Endothelial cell of umbilical vein (primary cell): Measurements from ENCODE around the gene RORC. TPM values are rescaled to one million over a fixed set of nuclear protein-coding genes. Genes with fewer than 3 reads are reported as not detected.

Source experiments
- BruUV-seq: library from RNA; stranded (reverse); fragments of 400-500 nt; replicated peaks from 2 replicates; lab custom pipeline; 2021; lab: Mats Ljungman, UMichigan
- CTCF ChIA-PET: fragments of 300-600, 350-600 bp; sonication (Branson Sonifier 250); formaldehyde crosslinking; loops from one replicate; lab custom pipeline; 2021; ENCODE audit warnings: antibody characterized with exemption, inconsistent platforms; lab: Charles Lee
- POLR2A ChIA-PET: fragments of 300-600, 350-600 bp; sonication (Branson Sonifier 250); formaldehyde crosslinking; loops from one replicate; lab custom pipeline; 2021; ENCODE audit warnings: antibody characterized with exemption, inconsistent platforms; lab: Charles Lee
- DNase-seq: peaks from one replicate; pipeline ENCODE4 v3.0.0-alpha.2; 2011; ENCODE audit warnings: low read depth, low spot score
- FAIRE-seq: peaks from 2 replicates; lab custom pipeline; 2011; peaks lifted over from hg19 to GRCh38; lab: Jason Lieb, UNC
- H2AFZ ChIP-seq: 2 replicates; pipeline ENCODE4 v1.6.0; 2012; ENCODE audit warnings: low read depth, low read length, control low read depth, inconsistent platforms
- H3K27ac ChIP-seq: 2 replicates; pipeline ENCODE4 v1.5.1; 2011; ENCODE audit warnings: low read depth, mild to moderate bottlenecking, control low read depth, low read length, moderate library complexity; ENCODE audit not compliant: insufficient read depth
- H3K27me3 ChIP-seq, 2 experiments: 2 replicates each; pipeline versions ENCODE4 v1.6.0 to v1.6.1; 2011; ENCODE audit warnings: low read length in 2 of 2, mixed read lengths in 1 of 2; ENCODE audit not compliant: control insufficient read depth in 2 of 2, insufficient read depth in 2 of 2
- H3K36me3 ChIP-seq, 2 experiments: 2 replicates in 1 of 2; 3 replicates in 1 of 2; pipeline ENCODE4 v1.5.1; 2011; ENCODE audit warnings: low read length in 2 of 2, mild to moderate bottlenecking in 1 of 2, moderate library complexity in 1 of 2; ENCODE audit not compliant: control insufficient read depth in 2 of 2, insufficient read depth in 2 of 2; ENCODE audit errors: extremely low read depth in 1 of 2
- H3K4me1 ChIP-seq: 3 replicates; pipeline ENCODE4 v1.5.1; 2011; ENCODE audit warnings: mild to moderate bottlenecking, low read length; ENCODE audit not compliant: control insufficient read depth, insufficient read depth; ENCODE audit errors: extremely low read depth
- H3K4me2 ChIP-seq: 2 replicates; pipeline ENCODE4 v1.6.1; 2011; ENCODE audit warnings: low read length, control low read depth, mixed read lengths; ENCODE audit not compliant: insufficient read depth
- H3K4me3 ChIP-seq, 3 experiments: fragments of 200-600 bp in 1 of 3; sonication (generic), shearing (Covaris generic) in 1 of 3; replicated peaks in 1 of 3; 2 replicates each; pipeline ENCODE4 v1.5.1; 2011 to 2016; ENCODE audit warnings: control low read depth in 3 of 3, low read length in 3 of 3, mild to moderate bottlenecking in 2 of 3, inconsistent platforms in 1 of 3, low read depth in 1 of 3, moderate library complexity in 1 of 3; ENCODE audit not compliant: insufficient read depth in 1 of 3
- H3K79me2 ChIP-seq: 2 replicates; pipeline ENCODE4 v1.6.0; 2012; ENCODE audit warnings: low read length, inconsistent platforms; ENCODE audit not compliant: control insufficient read depth, insufficient read depth
- H3K9ac ChIP-seq: replicated peaks from 2 replicates; pipeline ENCODE3; 2011; ENCODE audit warnings: low read length, control low read depth; ENCODE audit not compliant: insufficient read depth; ENCODE audit errors: extremely low read depth
- H3K9me1 ChIP-seq: replicated peaks from 3 replicates; pipeline ENCODE4 v1.6.0; 2011; ENCODE audit warnings: mild to moderate bottlenecking, low read length; ENCODE audit not compliant: control insufficient read depth, insufficient read depth; ENCODE audit errors: extremely low read depth
- H3K9me3 ChIP-seq: replicated peaks from 2 replicates; pipeline ENCODE4 v1.5.1; 2012; ENCODE audit warnings: low read length, inconsistent platforms; ENCODE audit not compliant: control insufficient read depth, insufficient read depth
- H4K20me1 ChIP-seq: replicated peaks from 2 replicates; pipeline ENCODE3; 2011; ENCODE audit warnings: mild to moderate bottlenecking, low read length; ENCODE audit not compliant: control insufficient read depth, insufficient read depth; ENCODE audit errors: extremely low read depth
- CTCF ChIP-seq, 2 donors: IDR thresholded peaks; 1 replicate in 1 of 2; 2 replicates in 1 of 2; pipeline ENCODE4 v1.5.1; 2011; ENCODE audit warnings: low read length in 2 of 2, mild to moderate bottlenecking in 2 of 2, moderate library complexity in 2 of 2, control low read depth in 1 of 2, inconsistent platforms in 1 of 2, low read depth in 1 of 2; ENCODE audit not compliant: insufficient read depth in 1 of 2; ENCODE audit errors: extremely low read depth in 1 of 2
- EZH2 ChIP-seq: IDR thresholded peaks from 2 replicates; pipeline ENCODE4 v1.6.1; 2012; ENCODE audit warnings: borderline replicate concordance, low read depth, mild to moderate bottlenecking, moderate library complexity, low read length, inconsistent platforms; ENCODE audit not compliant: severe bottlenecking
- FOS ChIP-seq: IDR thresholded peaks from 2 replicates; pipeline ENCODE4 v1.6.1; 2011; ENCODE audit warnings: mild to moderate bottlenecking, low read length, moderate library complexity, borderline replicate concordance; ENCODE audit not compliant: insufficient read depth
- GATA2 ChIP-seq: IDR thresholded peaks from 2 replicates; pipeline ENCODE4 v1.7.0; 2011; ENCODE audit warnings: low read depth, mild to moderate bottlenecking, moderate library complexity, mixed read lengths, low read length; ENCODE audit not compliant: insufficient read length, insufficient read depth
- JUN ChIP-seq: IDR thresholded peaks from 2 replicates; pipeline ENCODE4 v1.6.1; 2011; ENCODE audit warnings: borderline replicate concordance, low read depth; ENCODE audit not compliant: insufficient read length, insufficient read depth
- MAX ChIP-seq: IDR thresholded peaks from 2 replicates; pipeline ENCODE4 v1.6.1; 2011; ENCODE audit not compliant: insufficient read depth, insufficient read length
- MYC ChIP-seq: IDR thresholded peaks from one replicate; pipeline ENCODE4 v1.6.1; 2011; ENCODE audit warnings: mild to moderate bottlenecking, low read depth, low read length
- POLR2A ChIP-seq: IDR thresholded peaks from 2 replicates; pipeline ENCODE4 v1.6.1; 2012; ENCODE audit warnings: low read depth, mild to moderate bottlenecking, control low read depth, low read length
- POLR2AphosphoS5 ChIP-seq: IDR thresholded peaks from 2 replicates; pipeline ENCODE4 v1.6.1; 2012; ENCODE audit warnings: low read depth, mild to moderate bottlenecking, control low read depth, low read length, moderate library complexity; ENCODE audit not compliant: insufficient read depth
- dilution Hi-C: fragments of 300-500 bp; cut with MboI; formaldehyde crosslinking; loops from one replicate; pipeline ENCODE4 v1.15.0; 2019; ENCODE audit warnings: low sequenced_read_pairs; ENCODE audit not compliant: extremely low pct_ligation_motif_present
- intact Hi-C: fragments of 100-400 bp; cut with micrococcal nuclease; formaldehyde crosslinking; loops from one replicate; pipeline ENCODE4 v1.10.0; 2022
- polyA plus RNA-seq, 4 experiments: library from polyadenylated mRNA; depleted of rRNA in 3 of 4; stranded (reverse) in 3 of 4; unstranded in 1 of 4; fragments of >200 nt; gene quantifications; 2 replicates each; pipeline versions ENCODE4 v1.2.1 to v1.2.3, GENCODE V29; 2011 to 2012; ENCODE audit warnings: missing spikeins in 1 of 4
- total RNA-seq: library from RNA; stranded (reverse); gene quantifications from 2 replicates; pipeline ENCODE4 v1.2.3, GENCODE V29; 2021

Gene RORC
- total and polyA plus RNA-seq, 2 donors (not counting 3 experiments of a cell fraction or from before 2014, with no cell fraction given): not detected

GRCh38 chr1:151814971-151815545, 16.5 kb downstream of the RORC start:
- H3K79me2 ChIP-seq: no peaks in the 10 kb centered on the region
- FAIRE-seq: no peak
- CTCF ChIA-PET: no interaction called here
- no peak for TF ChIP-seq JUN
- no peak overlapping the region for H3K4me2 ChIP-seq
- H3K9me3 ChIP-seq: no peaks in the 10 kb centered on the region
- no peak overlapping the region for H3K9ac ChIP-seq
- H3K4me1 ChIP-seq: no peaks in the 10 kb centered on the region
- no peaks in the 10 kb centered on the region for H4K20me1 ChIP-seq
- no TSS peak for BruUV-seq
- intact Hi-C loops (no loop called here), dilution Hi-C loops (no loop called here)
- no peak overlapping the region for H3K4me3 ChIP-seq
- no peak overlapping the region for H2AFZ ChIP-seq
- POLR2A ChIA-PET: no interaction called here
- H3K9me1 ChIP-seq: no peaks in the 10 kb centered on the region
- no peak for DNase-seq
- H3K27ac ChIP-seq: no peak overlapping the region
- H3K36me3 ChIP-seq: no peaks in the 10 kb centered on the region
- peaks cover 0 to 3% of the 10 kb centered on the region in 2 experiments for H3K27me3 ChIP-seq

- Histone ChIP-seq H3K9me1 (no peaks in the 10 kb centered on the region), H3K27me3 (peaks cover 3 to 6% of the 10 kb centered on the region in 2 experiments), H3K27ac (no peak overlapping the region), H3K9ac (no peak overlapping the region), H3K9me3 (no peaks in the 10 kb centered on the region), H3K36me3 (no peaks in the 10 kb centered on the region), H4K20me1 (no peaks in the 10 kb centered on the region), H3K4me2 (no peak overlapping the region), H2AFZ (no peak overlapping the region), H3K4me3 (no peak overlapping the region), H3K4me1 (no peaks in the 10 kb centered on the region), H3K79me2 (no peaks in the 10 kb centered on the region)
- POLR2A ChIA-PET: no interaction called here
- DNase-seq (no peak), FAIRE-seq (no peak)
- dilution Hi-C loops (no loop called here), intact Hi-C loops (no loop called here)
- no TSS peak for BruUV-seq
- CTCF ChIA-PET: no interaction called here
- no peak for TF ChIP-seq POLR2AphosphoS5
- TF ChIP-seq POLR2A: no peak
- TF ChIP-seq JUN: no peak
- no peak for TF ChIP-seq GATA2
- TF ChIP-seq CTCF (IDR thresholded peaks at IDR 0.05; ENCODE audit: extremely low read depth in 1 of 2, insufficient read depth in 1 of 2, low read depth in 1 of 2, low read length in 2 of 2): no peak
- TF ChIP-seq MAX: no peak
- no peak for TF ChIP-seq EZH2
- no peak for TF ChIP-seq MYC
- no peak for TF ChIP-seq FOS
Observed at GRCh38 chr1:151814426-151814825, 17.2 kb downstream of the RORC start.
